SU-DHL-6 (cell line): ENCODE results near the gene CLDN9.

Source experiments
- H2AFZ ChIP-seq: fragments of 200-600 bp; sonication (generic); 2 replicates; pipeline ENCODE4 v1.6.1; 2014; ENCODE audit warnings: low read depth, mild to moderate bottlenecking, moderate library complexity, mixed read lengths, antibody characterized with exemption, low read length; ENCODE audit not compliant: severe bottlenecking
- H3F3A ChIP-seq: fragments of 200-600 bp; shearing (Covaris generic); 2 replicates; pipeline ENCODE4 v1.6.0; 2016; ENCODE audit warnings: antibody characterized with exemption, mild to moderate bottlenecking; ENCODE audit not compliant: insufficient read depth
- H3K27ac ChIP-seq: fragments of 200-600 bp; sonication (generic); 2 replicates; pipeline ENCODE4 v1.5.1; 2016; ENCODE audit warnings: low read depth, mild to moderate bottlenecking, low read length, moderate library complexity, mixed read lengths
- H3K27me3 ChIP-seq: fragments of 200-600 bp; sonication (generic), shearing (Covaris generic); 2 replicates; pipeline ENCODE4 v1.6.0; 2014; ENCODE audit warnings: mild to moderate bottlenecking, low read length
- H3K36me3 ChIP-seq: fragments of 200-600 bp; sonication (generic); 2 replicates; pipeline ENCODE4 v1.6.1; 2014; ENCODE audit warnings: mild to moderate bottlenecking, low read length, mixed read lengths
- H3K4me2 ChIP-seq: fragments of 300-600, 200-600 bp; shearing (Covaris generic), sonication (generic); 2 replicates; pipeline ENCODE4 v1.6.0; 2014; ENCODE audit warnings: low read length, low read depth, mild to moderate bottlenecking; ENCODE audit not compliant: poor library complexity, severe bottlenecking
- H3K4me3 ChIP-seq: fragments of 200-600 bp; sonication (generic); 2 replicates; pipeline ENCODE4 v1.5.1; 2014; ENCODE audit warnings: antibody characterized with exemption, low read length, mild to moderate bottlenecking, mixed read lengths; ENCODE audit not compliant: insufficient read depth, poor library complexity, severe bottlenecking
- H3K79me2 ChIP-seq: fragments of 200-600 bp; sonication (generic); 2 replicates; pipeline ENCODE4 v1.6.1; 2014; ENCODE audit warnings: mild to moderate bottlenecking, low read length, moderate library complexity; ENCODE audit not compliant: insufficient read depth
- H3K9ac ChIP-seq: fragments of 200-600 bp; sonication (generic); 2 replicates; pipeline ENCODE4 v1.7.0; 2014; ENCODE audit warnings: mild to moderate bottlenecking, low read length
- H3K9me2 ChIP-seq: fragments of 200-600 bp; sonication (generic); replicated peaks from 2 replicates; pipeline ENCODE4 v1.6.1; 2014; ENCODE audit warnings: low read length; ENCODE audit not compliant: insufficient read depth
- H3K9me3 ChIP-seq: fragments of 200-600 bp; sonication (generic); 2 replicates; pipeline ENCODE4 v1.6.1; 2014; ENCODE audit warnings: low read length, mixed read lengths; ENCODE audit not compliant: insufficient read depth
- H4K20me1 ChIP-seq: fragments of 200-600 bp; sonication (generic); 2 replicates; pipeline ENCODE4 v1.6.1; 2014; ENCODE audit warnings: low read depth, mild to moderate bottlenecking, antibody characterized with exemption, low read length, moderate library complexity, mixed read lengths
- EZH2phosphoT487 ChIP-seq: fragments of 200-600 bp; sonication (generic), shearing (Covaris generic); conservative IDR thresholded peaks from 2 replicates; pipeline ENCODE4 v1.6.1; 2018; ENCODE audit warnings: mild to moderate bottlenecking, antibody characterized with exemption, low read length, moderate library complexity, mixed read lengths
- TF ChIP-seq, protein P1 (sequence below): fragments of 200-600 bp; sonication (generic); IDR thresholded peaks from one replicate; pipeline ENCODE4 v1.5.1; 2017; ENCODE audit warnings: antibody characterized with exemption, mild to moderate bottlenecking, low read length, moderate library complexity; ENCODE audit not compliant: insufficient read depth, poor library complexity, severe bottlenecking

The CLDN9 gene, protein sequence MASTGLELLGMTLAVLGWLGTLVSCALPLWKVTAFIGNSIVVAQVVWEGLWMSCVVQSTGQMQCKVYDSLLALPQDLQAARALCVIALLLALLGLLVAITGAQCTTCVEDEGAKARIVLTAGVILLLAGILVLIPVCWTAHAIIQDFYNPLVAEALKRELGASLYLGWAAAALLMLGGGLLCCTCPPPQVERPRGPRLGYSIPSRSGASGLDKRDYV

DNA sequence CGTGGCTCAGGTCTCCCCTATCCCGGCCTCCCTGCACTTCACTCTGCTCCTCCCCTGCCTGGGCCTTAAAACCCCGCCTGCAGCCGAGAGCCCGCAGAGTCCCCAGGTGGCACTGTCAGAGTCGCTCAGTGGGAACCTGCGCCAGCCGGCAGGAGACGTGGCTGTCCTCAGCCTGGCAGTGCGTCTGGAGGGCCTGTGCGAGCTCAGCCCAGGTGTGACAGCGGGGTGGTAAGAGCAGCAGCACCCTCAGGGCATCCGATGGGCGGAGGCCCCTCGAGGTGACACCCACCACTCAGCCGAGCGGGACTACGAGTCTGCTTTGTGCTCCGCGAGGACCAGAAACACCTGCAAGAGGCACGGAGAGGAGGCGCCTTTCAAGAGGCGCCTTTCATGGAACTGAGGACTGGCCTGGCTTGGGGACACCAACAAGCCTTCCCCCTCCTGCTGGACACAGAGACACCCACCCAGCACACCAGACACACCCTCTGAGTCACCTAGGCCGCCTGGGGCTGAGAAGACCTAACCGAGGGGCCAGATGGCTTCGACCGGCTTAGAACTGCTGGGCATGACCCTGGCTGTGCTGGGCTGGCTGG is at the start of gene CLDN9:
TSS of gene CLDN9 (plus strand) at position 96 of the 593 bp plus-strand sequence. CDS start at position 536, 440 bp downstream.
- no peak within 1 kb of the TSS for H3K27ac ChIP-seq
- H3F3A ChIP-seq = no peaks in the 10 kb centered on the region
- no peak within 1 kb of the TSS for H3K4me2 ChIP-seq

DNA sequence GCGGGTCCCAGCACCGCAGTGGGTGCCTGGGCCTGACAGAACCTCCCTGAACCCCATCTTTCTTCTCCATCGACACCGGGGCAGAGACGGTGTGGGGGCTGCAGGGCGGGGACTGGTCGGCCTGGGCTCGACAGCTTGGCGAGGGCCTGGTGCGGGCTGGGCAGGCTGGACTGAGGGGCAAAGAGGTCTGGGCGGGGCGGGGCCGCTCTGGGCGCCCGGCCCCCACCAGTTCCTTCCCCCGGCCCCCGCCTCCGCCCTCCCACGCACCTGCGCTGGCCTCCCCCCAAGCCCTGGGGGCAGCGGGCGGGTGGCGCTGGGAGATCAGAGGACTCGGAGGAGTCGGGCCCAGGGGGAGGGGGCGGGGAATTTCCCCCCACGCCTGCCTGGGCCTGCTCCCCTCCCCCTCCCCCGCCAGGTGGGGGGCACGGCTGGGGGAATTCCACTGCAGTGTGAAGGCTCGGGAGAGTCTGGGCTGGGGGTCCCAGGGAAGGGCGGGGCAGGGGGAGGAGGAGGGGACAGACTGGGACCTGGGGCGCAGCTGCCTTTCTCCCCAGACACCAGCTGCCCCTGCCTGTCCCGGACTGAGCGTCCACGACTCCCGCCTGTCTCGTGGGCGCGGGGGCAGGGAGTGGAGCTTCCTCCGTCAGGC is 49.5 kb upstream of the CLDN9 start:
- H2AFZ ChIP-seq = no peak overlapping the region
- H3K27me3 ChIP-seq = no peaks in the 10 kb centered on the region
- H3K27ac ChIP-seq = peak overlapping the region; percentile 94

More for the DNA sequence above, at the start of gene CLDN9:
- TF ChIP-seq, protein P1, sequence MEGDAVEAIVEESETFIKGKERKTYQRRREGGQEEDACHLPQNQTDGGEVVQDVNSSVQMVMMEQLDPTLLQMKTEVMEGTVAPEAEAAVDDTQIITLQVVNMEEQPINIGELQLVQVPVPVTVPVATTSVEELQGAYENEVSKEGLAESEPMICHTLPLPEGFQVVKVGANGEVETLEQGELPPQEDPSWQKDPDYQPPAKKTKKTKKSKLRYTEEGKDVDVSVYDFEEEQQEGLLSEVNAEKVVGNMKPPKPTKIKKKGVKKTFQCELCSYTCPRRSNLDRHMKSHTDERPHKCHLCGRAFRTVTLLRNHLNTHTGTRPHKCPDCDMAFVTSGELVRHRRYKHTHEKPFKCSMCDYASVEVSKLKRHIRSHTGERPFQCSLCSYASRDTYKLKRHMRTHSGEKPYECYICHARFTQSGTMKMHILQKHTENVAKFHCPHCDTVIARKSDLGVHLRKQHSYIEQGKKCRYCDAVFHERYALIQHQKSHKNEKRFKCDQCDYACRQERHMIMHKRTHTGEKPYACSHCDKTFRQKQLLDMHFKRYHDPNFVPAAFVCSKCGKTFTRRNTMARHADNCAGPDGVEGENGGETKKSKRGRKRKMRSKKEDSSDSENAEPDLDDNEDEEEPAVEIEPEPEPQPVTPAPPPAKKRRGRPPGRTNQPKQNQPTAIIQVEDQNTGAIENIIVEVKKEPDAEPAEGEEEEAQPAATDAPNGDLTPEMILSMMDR = no peak
- no peak for TF ChIP-seq EZH2phosphoT487
- Histone ChIP-seq H3K9ac (no peak within 1 kb of the TSS), H3K9me3 (no peaks in the 10 kb centered on the region), H3K79me2 (no peaks in the 10 kb centered on the region), H2AFZ (no peak within 1 kb of the TSS), H3K27me3 (no peaks in the 10 kb centered on the region), H3K36me3 (no peaks in the 10 kb centered on the region), H3K4me3 (no peak within 1 kb of the TSS), H4K20me1 (no peaks in the 10 kb centered on the region), H3K9me2 (no peaks in the 10 kb centered on the region)

DNA sequence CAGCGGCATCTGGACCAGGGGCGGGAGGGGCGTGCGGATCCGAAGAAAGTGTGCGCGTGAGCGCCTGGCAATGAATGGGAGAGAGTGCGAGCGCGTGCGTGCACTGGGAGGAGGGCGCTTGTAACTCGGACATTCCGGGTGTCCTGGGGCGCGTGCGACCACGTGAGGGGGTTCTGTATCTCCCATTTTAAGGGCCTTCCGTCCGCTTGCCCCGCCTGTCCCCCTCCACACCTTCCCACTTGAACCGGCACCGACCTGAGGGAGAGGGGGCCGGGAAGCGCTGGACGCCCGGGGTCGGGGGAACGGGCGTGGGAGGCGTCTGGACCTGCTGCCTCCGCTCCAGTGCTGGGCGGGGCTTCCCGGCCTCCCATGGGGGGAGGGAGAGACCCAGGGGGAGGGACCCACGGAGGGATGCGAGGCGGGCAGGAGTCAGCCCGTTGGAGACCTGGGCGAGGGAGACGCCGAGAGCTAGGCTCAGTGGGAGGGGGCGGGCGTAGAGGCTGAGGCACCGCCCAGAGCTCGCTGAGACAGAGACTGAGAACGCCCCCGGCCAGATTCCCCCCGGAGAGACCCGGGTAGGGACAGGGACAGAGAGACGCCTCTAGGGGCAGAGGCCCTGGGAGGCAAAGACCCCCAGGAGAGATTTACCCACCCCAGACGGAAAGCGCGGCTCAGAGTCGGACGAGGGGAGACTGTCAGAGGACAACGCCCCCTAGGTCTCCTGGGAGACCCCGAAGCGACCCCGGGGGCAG is 48.8 kb upstream of the CLDN9 start, which contains the start of gene KREMEN2:
TSS of gene KREMEN2 (plus strand) at position 553 of the 752 bp plus-strand sequence. CDS start 246 bp downstream, outside the sequence.
- H3K36me3 ChIP-seq = no peaks in the 10 kb centered on the region
- TF ChIP-seq, protein P1 = peak; percentile 22
- no peak for TF ChIP-seq EZH2phosphoT487
- H3K4me2 ChIP-seq = peak within 1 kb of the TSS; percentile 77
- H3K9me2 ChIP-seq = no peaks in the 10 kb centered on the region
- H3F3A ChIP-seq = peaks cover 44% of the 10 kb centered on the region
- peak within 1 kb of the TSS; percentile 94 for H3K27ac ChIP-seq
- peak within 1 kb of the TSS; percentile 67 for H3K4me3 ChIP-seq
- peak within 1 kb of the TSS; percentile 1 for H2AFZ ChIP-seq
- H3K9ac ChIP-seq = peak within 1 kb of the TSS; percentile 72
- H3K79me2 ChIP-seq = no peaks in the 10 kb centered on the region
- no peaks in the 10 kb centered on the region for H3K9me3 ChIP-seq
- no peaks in the 10 kb centered on the region for H3K27me3 ChIP-seq
- H4K20me1 ChIP-seq = no peaks in the 10 kb centered on the region

More for the DNA sequence above, 49.5 kb upstream of the CLDN9 start:
- H3K9ac ChIP-seq = peak overlapping the region; percentile 72
- no peaks in the 10 kb centered on the region for H3K36me3 ChIP-seq
- no peaks in the 10 kb centered on the region for H4K20me1 ChIP-seq
- no peaks in the 10 kb centered on the region for H3K9me2 ChIP-seq
- H3K4me2 ChIP-seq = peak overlapping the region; percentile 77
- H3K9me3 ChIP-seq = no peaks in the 10 kb centered on the region
- TF ChIP-seq, protein P1 = no peak
- TF ChIP-seq EZH2phosphoT487 = no peak
- H3K79me2 ChIP-seq = no peaks in the 10 kb centered on the region
- peak overlapping the region; percentile 67 for H3K4me3 ChIP-seq
- peaks cover 42% of the 10 kb centered on the region for H3F3A ChIP-seq
